NCI-H2107 treated with DMSO at 0.1 percent for 48 hours (cell line): ENCODE measurements around the gene EIF2B4.
"Not testable (repeated sequence)": the region's sequence is repeated elsewhere in the genome, so short reads cannot be mapped to it uniquely, and the experiment has no call there.

Experiments used
- DNase-seq: peaks from one replicate; lab custom pipeline; 2025; ENCODE audit not compliant: unreplicated experiment; lab: John Stamatoyannopoulos, UW

The EIF2B4 gene

GRCh38 chr2:27378096-27378808 lies 8.1 kb upstream of the EIF2B4 start:
- no peak for DNase-seq

- DNase-seq, result no peak
Observed at GRCh38 chr2:27377618-27378095, 7.5 kb upstream of the EIF2B4 start.

GRCh38 chr2:27376866-27377617 lies 6.9 kb upstream of the EIF2B4 start:
- no peak for DNase-seq

GRCh38 chr2:27376151-27376865 lies 6.2 kb upstream of the EIF2B4 start:
- DNase-seq, result no peak

- DNase-seq, result no peak
Observed at GRCh38 chr2:27375513-27376099, 5.5 kb upstream of the EIF2B4 start.

- DNase-seq, result no peak
Observed at GRCh38 chr2:27373567-27373966, 3.4 kb upstream of the EIF2B4 start.

- no peak for DNase-seq
Observed at GRCh38 chr2:27372937-27373336, 2.8 kb upstream of the EIF2B4 start.

- no peak for DNase-seq
Observed at GRCh38 chr2:27370816-27371620, 880 bp upstream of the EIF2B4 start.

GRCh38 chr2:27369471-27370025 lies 590 bp downstream of the EIF2B4 start:
- no peak for DNase-seq

GRCh38 chr2:27363933-27364332 lies 6.2 kb downstream of the EIF2B4 start:
- DNase-seq, result no peak

GRCh38 chr2:27362678-27363420 lies 7.3 kb downstream of the EIF2B4 start:
- DNase-seq, result no peak

GRCh38 chr2:27356382-27357181 lies 13.6 kb downstream of the EIF2B4 start, which contains the start of gene GTF3C2:
Gene GTF3C2, minus strand, starts transcription at chr2:27356764. Its CDS starts 13,210 bp downstream, at chr2:27343554.
- peak; percentile 88 for DNase-seq

- DNase-seq, result no peak
Observed at GRCh38 chr2:27356056-27356381, 14.1 kb downstream of the EIF2B4 start.

- DNase-seq, result no peak
Observed at GRCh38 chr2:27354597-27354927, 15.6 kb downstream of the EIF2B4 start.

- no peak for DNase-seq
Observed at GRCh38 chr2:27353762-27354596, 16.2 kb downstream of the EIF2B4 start.

- DNase-seq, result not testable (repeated sequence)
Observed at GRCh38 chr2:27353386-27353761, 16.8 kb downstream of the EIF2B4 start.

GRCh38 chr2:27351802-27352598 lies 18.1 kb downstream of the EIF2B4 start:
- DNase-seq, result no peak
